Uterus (tissue), 4 donors: ENCODE measurements around the gene FPR3. TPM values are rescaled to one million over a fixed set of nuclear protein-coding genes. Genes with fewer than 3 reads are reported as not detected.

Experiments
- DNase-seq, 2 donors: peaks; one replicate each; pipeline ENCODE4 v3.0.0-alpha.2; 2019 to 2020
- H3K27ac ChIP-seq, 2 donors: fragments of 200-600 bp; sonication (generic); 1 replicate in 1 of 2; 2 replicates in 1 of 2; pipeline ENCODE4 v1.5.1; 2016 to 2018
- H3K27me3 ChIP-seq, 2 donors: fragments of 200-600 bp; sonication (generic); one replicate each; pipeline ENCODE4 v1.5.1; 2018 to 2019; ENCODE audit warnings: control low read depth in 1 of 2
- H3K36me3 ChIP-seq, 2 donors: fragments of 200-600 bp; sonication (generic); one replicate each; pipeline ENCODE4 v1.5.1; 2019; ENCODE audit warnings: control low read depth in 1 of 2
- H3K4me1 ChIP-seq, 2 donors: fragments of 200-600 bp; sonication (generic); one replicate each; pipeline ENCODE4 v1.5.1; 2018 to 2019; ENCODE audit warnings: control low read depth in 1 of 2
- H3K4me3 ChIP-seq, 2 donors: fragments of 200-600 bp; sonication (generic); 1 replicate in 1 of 2; 2 replicates in 1 of 2; pipeline ENCODE4 v1.5.1; 2018 to 2019; ENCODE audit warnings: mild to moderate bottlenecking in 1 of 2
- H3K9me3 ChIP-seq, 2 donors: fragments of 200-600 bp; sonication (generic); one replicate each; pipeline ENCODE4 v1.5.1; 2019; ENCODE audit warnings: control low read depth in 1 of 2
- CTCF ChIP-seq, 4 experiments: fragments of 200-600 bp in 2 of 4; fragments of 450-650 bp in 2 of 4; sonication (generic) in 2 of 4; IDR thresholded peaks; one replicate each; pipeline ENCODE4 v1.5.1; 2016 to 2019; ENCODE audit warnings: antibody characterized with exemption in 4 of 4, mild to moderate bottlenecking in 2 of 4, moderate library complexity in 1 of 4
- POLR2A ChIP-seq, 2 donors: fragments of 450-650 bp; IDR thresholded peaks; one replicate each; pipeline ENCODE4 v1.6.1; 2016; ENCODE audit warnings: antibody characterized with exemption in 2 of 2, mild to moderate bottlenecking in 1 of 2, moderate library complexity in 1 of 2
- intact Hi-C: fragments of 100-400 bp; cut with DNase I; formaldehyde crosslinking; loops from one replicate; pipeline ENCODE4 v1.15.1; 2023; ENCODE audit warnings: low total_unique reads
- total RNA-seq, 4 donors: library from RNA; depleted of rRNA in 3 of 4; stranded (reverse); fragments of >200 nt in 3 of 4; gene quantifications; one replicate each; pipeline versions ENCODE4 v1.1.0 to v1.2.4, GENCODE V29; 2014 to 2023
- donor health status: DM: yes; HTN: yes; CAD: no.

Gene FPR3
- total RNA-seq, 4 donors from 2014 or later: 1.2 to 5.6 (median 1.8) TPM; not detected in 1

DNA sequence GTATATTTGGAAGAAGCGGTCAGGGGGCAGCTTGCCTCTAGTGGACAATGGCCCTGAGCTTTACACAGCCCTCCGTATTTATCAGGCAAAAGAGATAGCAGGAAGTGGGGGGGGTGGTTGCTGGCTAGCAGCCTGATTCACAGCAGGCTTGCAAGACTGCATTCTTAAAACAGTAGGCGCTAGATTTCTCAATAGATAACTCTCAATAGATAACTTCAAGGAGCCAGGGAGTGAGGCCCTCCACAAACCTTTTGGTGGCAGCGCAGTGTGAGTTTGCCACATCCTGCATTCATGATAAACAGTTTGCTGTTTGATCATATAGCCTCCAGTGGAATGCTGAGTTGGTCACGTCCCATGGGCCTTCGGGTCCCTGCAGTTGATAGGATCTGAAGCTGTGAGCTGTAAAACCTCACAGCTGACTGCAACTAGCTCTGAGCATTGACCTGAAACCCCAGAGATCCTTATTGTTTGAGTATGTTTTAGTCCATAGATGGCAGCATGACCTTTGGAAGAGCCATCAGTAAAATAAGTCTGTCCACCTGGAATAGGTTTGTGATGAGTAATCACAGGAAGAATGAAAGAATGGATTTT lies 12.2 kb downstream of the FPR3 start:
- Histone ChIP-seq H3K9me3 (no peaks in the 10 kb centered on the region), H3K27me3 (no peaks in the 10 kb centered on the region), H3K4me1 (no peaks in the 10 kb centered on the region), H3K27ac (no peak overlapping the region), H3K36me3 (no peaks in the 10 kb centered on the region), H3K4me3 (no peak overlapping the region)
- intact Hi-C loops: no loop called here
- TF ChIP-seq CTCF (IDR thresholded peaks at IDR 0.05) (no peak), POLR2A (IDR thresholded peaks at IDR 0.05) (no peak)
- no peak for DNase-seq

DNA sequence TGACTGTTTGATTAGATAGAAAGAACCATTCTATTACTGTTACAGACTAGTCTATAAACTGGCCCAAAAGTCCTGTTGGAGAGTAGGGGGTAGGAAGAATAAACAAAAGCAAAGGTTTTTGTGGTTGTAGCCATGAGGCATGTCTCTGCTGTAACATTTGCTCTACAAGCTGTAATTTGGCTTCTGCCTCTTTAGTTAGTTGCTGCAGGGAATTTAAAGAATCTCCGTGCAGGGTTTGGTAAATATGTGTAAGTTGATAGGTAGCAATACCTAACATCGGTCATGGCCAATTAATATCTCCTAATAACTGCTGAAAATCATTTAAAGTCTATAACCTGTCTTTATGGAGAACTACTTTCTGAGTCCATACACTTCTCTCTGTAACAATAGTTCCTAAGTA lies 13.0 kb downstream of the FPR3 start:
- no peaks in the 10 kb centered on the region for H3K27me3 ChIP-seq
- intact Hi-C loops: no loop called here
- H3K27ac ChIP-seq: no peak overlapping the region
- no peaks in the 10 kb centered on the region for H3K9me3 ChIP-seq
- no peak for DNase-seq
- H3K4me1 ChIP-seq: no peaks in the 10 kb centered on the region
- TF ChIP-seq POLR2A (IDR thresholded peaks at IDR 0.05): no peak
- no peak for TF ChIP-seq CTCF (IDR thresholded peaks at IDR 0.05)
- no peaks in the 10 kb centered on the region for H3K36me3 ChIP-seq
- H3K4me3 ChIP-seq: no peak overlapping the region

GRCh38 chr19:51808333-51808986 lies 13.5 kb downstream of the FPR3 start:
- DNase-seq: no peak
- H3K9me3 ChIP-seq: no peaks in the 10 kb centered on the region
- H3K27ac ChIP-seq: no peak overlapping the region
- intact Hi-C loops: no loop called here
- no peak overlapping the region for H3K4me3 ChIP-seq
- H3K27me3 ChIP-seq: no peaks in the 10 kb centered on the region
- no peaks in the 10 kb centered on the region for H3K36me3 ChIP-seq
- no peaks in the 10 kb centered on the region for H3K4me1 ChIP-seq
- TF ChIP-seq POLR2A (IDR thresholded peaks at IDR 0.05): no peak
- no peak for TF ChIP-seq CTCF (IDR thresholded peaks at IDR 0.05)

GRCh38 chr19:51809787-51810186 lies 14.8 kb downstream of the FPR3 start:
- no peaks in the 10 kb centered on the region for H3K27me3 ChIP-seq
- H3K27ac ChIP-seq: no peak overlapping the region
- no peak overlapping the region for H3K4me3 ChIP-seq
- DNase-seq: no peak
- TF ChIP-seq CTCF (IDR thresholded peaks at IDR 0.05) (no peak), POLR2A (IDR thresholded peaks at IDR 0.05) (no peak)
- H3K4me1 ChIP-seq: no peaks in the 10 kb centered on the region
- intact Hi-C loops: no loop called here
- H3K36me3 ChIP-seq: no peaks in the 10 kb centered on the region
- no peaks in the 10 kb centered on the region for H3K9me3 ChIP-seq

- no peak for DNase-seq
- no peak overlapping the region for H3K4me3 ChIP-seq
- H3K27ac ChIP-seq: no peak overlapping the region
- H3K27me3 ChIP-seq: no peaks in the 10 kb centered on the region
- TF ChIP-seq CTCF (IDR thresholded peaks at IDR 0.05): no peak
- no peak for TF ChIP-seq POLR2A (IDR thresholded peaks at IDR 0.05)
- H3K36me3 ChIP-seq: no peaks in the 10 kb centered on the region
- H3K4me1 ChIP-seq: no peaks in the 10 kb centered on the region
- H3K9me3 ChIP-seq: no peaks in the 10 kb centered on the region
- intact Hi-C loops: no loop called here
These were observed 15.3 kb downstream of the FPR3 start for GRCh38 chr19:51810223-51810622.
